GM13977 (cell line): Measurements from ENCODE around the gene RET.

ENCODE experiments used
- DNase-seq: peaks from one replicate; pipeline ENCODE4 v3.0.0; 2012; ENCODE audit warnings: low spot score
- CTCF ChIP-seq: IDR thresholded peaks from 2 replicates; pipeline ENCODE4 v1.5.1; 2012; ENCODE audit warnings: mild to moderate bottlenecking, control low read depth; ENCODE audit not compliant: insufficient read depth; ENCODE audit errors: extremely low read depth, missing control alignments
- in situ Hi-C: fragments of 300-500 bp; cut with MboI; formaldehyde crosslinking; loops from one replicate; pipeline ENCODE4 v1.12.0; 2022; ENCODE audit warnings: low sequenced_read_pairs, low pct_unique_long_range_greater_than_20kb, mixed read lengths, inconsistent platforms; ENCODE audit not compliant: unreplicated experiment

Gene RET

DNA sequence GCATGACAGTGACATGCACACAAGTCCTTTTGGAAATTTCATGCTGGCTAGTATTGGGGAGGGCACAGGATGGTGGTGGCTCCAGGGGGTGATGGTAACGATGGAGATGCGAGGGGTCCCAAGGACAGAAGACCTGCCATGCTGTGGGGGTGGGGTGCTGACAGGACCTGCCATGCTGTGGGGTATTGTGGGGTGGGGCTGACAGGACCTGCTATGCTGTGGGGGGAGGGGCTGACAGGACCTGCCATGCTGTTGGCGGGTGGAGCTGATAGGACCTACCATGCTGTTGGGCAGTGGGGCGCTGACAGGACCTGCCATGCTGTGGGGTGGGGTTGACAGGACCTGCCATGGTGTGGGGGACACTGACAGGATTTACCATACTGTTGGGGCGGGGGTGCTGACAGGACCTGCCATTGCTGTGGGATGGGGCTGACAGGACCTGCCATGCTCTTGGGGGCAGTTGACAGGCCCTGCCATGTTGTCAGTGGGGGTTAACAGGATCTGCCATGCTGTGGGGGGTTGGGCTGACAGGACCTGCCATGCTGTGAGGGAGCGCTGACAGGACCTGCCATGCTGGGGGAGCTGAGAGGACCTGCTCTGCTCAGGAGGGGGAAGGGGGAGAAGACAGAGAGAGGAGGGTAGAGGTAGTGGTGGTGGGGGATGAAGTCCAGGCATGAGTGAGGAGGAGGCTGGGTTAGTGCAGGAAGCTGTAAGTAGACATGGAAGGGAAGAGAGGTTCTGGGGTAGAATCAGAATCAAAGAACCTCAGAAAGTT is 36.2 kb upstream of the RET start:
- TF ChIP-seq CTCF: no peak
- in situ Hi-C loops: no loop called here
- no peak for DNase-seq

DNA sequence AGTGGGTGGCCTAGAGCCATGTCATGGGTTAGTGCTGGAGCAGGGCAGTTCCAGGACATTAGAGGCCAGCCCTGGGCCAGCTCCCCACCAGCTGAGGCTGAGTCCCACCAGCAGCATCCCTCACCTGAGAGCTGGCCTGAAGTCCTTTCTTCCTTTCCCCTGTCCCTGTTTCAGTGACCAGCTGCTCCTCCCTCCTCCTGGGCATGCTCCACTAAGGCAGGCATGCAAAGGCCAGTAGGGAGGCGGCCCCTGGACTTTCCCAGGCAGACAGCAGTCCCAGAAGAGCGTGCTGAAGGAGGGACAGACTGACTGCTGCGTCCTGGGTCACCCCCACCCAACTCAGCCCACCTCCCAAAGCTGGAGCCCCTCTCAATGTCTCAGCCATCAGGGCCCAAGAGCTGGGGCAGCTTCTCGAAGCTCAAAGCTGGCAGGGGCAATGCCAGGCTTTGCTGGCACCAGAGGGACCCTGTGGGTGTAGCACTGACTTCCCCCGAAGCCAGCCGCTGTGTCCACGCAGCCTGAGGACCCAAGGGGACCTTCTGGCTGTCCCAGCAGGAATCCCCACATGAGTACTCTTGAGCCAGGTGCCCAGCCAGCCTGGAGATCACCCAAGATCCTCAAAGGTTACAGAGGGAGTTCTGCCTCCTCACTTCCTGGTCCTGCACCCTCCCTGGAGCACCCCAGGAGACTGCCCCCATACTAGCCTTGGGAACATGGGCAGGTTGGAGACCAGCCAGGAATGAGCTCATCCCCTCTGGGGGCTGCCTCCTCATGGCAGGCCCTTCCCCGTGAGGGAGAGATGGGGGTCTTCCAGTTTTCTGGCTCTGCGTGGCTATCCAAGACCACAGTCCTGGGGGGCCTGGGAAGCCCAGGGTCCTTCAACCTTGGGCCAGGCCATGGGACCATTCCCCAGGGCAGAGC is 35.2 kb upstream of the RET start:
- no peak for TF ChIP-seq CTCF
- in situ Hi-C loops: no loop called here
- DNase-seq: no peak

DNA sequence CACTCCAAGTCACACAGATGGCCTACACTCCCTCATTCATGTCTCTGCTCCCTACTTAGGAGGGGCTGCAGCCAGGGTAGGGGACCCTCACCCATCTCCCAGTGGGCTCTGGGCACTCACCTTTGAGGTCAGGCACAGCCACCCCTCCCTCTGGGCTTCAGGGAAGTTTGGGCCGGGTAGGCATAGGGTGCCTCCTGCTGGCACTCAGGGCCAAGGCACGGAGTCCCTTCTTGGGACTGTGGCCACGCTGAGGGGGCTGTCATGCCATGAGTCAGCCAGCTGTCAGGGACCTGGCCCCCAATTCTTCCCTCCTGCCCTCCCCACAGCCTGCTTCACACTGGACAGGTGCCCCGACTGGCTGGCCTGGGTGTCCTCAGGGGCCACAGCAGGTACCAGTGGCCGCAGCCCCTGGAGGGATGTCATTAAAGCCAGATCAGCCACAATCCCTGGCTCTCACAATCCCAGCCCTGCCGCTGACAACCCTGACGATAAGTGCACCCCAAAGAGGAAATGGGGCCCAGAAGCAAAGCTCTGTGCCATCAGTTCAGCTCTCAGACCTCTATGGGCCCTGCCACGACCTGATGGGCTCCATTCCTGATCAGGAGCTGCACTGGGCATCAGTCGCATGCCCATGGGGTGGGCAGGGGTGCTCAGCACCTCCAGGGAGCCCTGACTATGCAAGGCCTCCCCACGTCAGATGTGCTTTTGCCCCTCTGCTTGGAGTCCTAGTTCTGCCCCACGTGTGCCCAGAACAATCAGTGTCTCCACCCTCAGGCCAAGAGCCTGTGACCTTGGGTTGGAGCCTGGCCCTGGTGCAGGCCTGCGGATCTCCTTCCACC is 34.1 kb upstream of the RET start:
- DNase-seq: no peak
- no peak for TF ChIP-seq CTCF
- in situ Hi-C loops: no loop called here

GRCh38 chr10:43043342-43043772 is 33.5 kb upstream of the RET start:
- in situ Hi-C loops: no loop called here
- no peak for DNase-seq
- TF ChIP-seq CTCF: no peak

- no peak for TF ChIP-seq CTCF
- in situ Hi-C loops: no loop called here
- no peak for DNase-seq
Observed at GRCh38 chr10:43043773-43044447, 33.0 kb upstream of the RET start.
